Measurements from ENCODE around the gene DGKZ.

Gene DGKZ

DNA sequence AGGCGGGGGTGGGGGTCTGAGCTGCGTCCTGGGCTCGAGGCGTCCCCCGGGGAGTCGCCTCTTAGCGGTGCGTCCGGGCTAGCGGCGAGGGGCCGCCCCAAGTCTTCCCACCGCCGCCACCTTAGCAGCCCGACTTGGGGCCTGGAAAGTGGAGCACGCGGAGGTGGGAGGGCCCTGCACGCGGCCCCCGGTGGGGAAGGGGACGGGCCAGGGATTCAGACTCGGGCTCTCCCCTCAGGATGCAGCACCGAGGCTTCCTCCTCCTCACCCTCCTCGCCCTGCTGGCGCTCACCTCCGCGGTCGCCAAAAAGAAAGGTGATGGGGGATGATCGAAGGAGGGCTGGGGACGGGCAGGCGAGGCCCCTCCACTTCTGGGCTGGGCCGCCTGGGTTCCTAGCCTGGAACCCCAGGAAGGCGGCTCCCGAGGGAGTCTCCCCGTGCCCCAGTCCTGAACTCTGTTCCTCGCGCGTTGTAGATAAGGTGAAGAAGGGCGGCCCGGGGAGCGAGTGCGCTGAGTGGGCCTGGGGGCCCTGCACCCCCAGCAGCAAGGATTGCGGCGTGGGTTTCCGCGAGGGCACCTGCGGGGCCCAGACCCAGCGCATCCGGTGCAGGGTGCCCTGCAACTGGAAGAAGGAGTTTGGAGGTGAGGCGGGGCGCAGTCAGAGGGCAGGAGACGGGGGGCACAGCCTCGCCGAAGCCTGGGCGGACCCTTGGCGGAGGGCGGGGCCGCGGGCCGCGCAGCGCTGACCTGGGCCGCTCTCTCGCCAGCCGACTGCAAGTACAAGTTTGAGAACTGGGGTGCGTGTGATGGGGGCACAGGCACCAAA is 34.8 kb downstream of the DGKZ start:
- DNase-seq: peak; percentile 51 to 73

- DNase-seq: peak; percentile 55 to 79
Observed at GRCh38 chr11:46382646-46383403, 35.6 kb downstream of the DGKZ start.

- no peak for DNase-seq
Observed at GRCh38 chr11:46383404-46383758, 36.1 kb downstream of the DGKZ start.

- DNase-seq: no peak
Observed at GRCh38 chr11:46383974-46384701, 36.9 kb downstream of the DGKZ start.

- DNase-seq: no peak
Observed at GRCh38 chr11:46385169-46386004, 38.1 kb downstream of the DGKZ start.

- DNase-seq: no peak
Observed at GRCh38 chr11:46386005-46386578, 38.8 kb downstream of the DGKZ start.

- DNase-seq: no peak
Observed at GRCh38 chr11:46386674-46387073, 39.4 kb downstream of the DGKZ start.

DNA sequence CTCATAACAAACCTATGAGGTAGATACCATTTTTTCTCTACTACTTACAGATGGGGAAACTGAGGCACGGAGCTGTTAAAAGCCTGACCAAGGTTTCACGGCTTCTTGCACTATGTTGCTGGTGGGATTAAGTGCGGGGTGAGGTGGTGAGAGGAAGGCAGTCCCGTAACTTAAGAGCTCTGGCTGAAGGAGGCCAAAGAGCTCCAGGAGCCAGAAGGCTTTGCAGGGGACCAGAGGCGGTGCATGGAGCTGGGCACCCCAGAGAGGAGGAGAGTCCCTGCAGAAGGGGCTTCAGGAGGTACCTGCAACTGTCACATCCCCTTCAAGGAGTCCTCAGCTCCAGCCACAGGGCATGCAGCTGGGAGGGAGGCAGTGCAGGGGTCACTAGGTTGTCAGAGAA is 40.2 kb downstream of the DGKZ start:
- DNase-seq: no peak

DNA sequence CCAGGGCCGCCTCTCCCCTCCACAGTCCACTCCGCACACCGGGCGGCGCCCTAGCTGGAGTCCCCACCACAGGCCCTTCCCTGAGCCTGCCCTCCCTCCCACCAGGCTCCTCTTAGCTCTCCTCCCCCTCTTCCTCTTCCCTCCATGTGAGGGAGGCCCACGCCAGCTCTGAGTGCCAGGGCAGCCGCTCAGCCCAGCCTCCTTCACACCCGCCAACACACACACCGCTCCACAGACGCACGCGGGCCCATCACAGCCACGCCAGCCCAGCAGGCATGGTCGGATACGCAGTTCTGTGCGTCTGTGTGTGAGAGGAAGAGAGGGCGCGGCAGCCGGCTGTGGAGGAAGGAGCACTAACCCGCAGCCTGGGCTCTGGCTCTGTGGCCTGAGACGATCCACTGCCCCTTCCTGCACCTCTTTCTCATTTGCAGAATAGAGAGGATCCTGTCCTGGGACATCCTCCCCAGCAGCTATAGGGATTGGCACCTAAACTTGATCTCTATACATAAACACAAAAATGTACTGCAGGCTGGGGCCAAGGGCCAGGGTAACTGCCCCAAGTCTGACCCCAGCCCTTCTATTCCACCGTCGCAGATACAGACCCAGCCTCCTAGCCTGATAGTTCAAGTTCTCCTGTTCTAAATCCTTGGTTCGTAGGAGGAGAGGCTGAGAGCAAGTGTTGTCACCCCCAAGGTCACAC is 40.8 kb downstream of the DGKZ start:
- DNase-seq: no peak

GRCh38 chr11:46388619-46389449 is 41.6 kb downstream of the DGKZ start:
- no peak for DNase-seq

GRCh38 chr11:46389450-46390330 is 42.4 kb downstream of the DGKZ start:
- peak; percentile 60 to 71 for DNase-seq

DNA sequence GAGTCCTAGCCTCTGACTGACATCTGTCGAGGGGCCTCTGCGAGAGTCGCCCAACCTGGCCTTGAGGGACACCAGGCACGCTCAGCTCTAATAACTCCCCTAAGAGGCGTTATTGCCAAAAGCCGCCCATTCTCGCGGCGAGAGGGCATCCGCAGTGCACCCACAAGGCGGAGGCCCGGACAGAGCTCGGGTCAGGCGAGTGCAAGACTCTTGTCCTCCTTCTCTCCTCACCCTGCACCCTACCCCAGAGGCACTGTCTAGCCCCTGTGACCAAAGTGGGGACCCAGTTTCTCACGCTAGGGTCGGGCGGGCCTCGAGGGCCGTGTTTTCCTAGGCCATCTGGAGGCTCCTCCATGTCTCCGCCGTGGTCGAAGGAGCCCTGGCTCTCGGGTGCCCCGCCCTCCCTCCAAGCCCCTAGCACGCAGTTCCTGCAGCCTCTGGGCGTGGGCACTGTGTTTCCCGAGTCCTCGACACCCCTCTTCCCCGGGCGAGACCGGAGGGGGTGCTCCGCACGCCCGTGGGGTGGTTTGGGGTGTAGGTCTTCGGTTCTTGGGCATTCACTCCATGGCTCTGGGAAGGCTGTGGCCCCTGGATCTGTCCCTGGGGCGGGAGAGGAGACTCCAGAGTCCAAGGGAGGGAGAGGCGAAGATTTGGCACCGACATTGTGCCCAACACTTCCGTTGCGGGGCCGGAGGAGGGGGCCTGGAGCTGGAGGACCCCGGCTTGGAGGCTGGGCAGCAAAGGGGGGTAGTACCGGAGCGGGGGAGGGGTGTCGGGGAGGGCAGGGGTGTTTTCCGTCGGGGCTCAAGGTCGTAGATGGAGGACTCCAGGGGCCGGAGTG is 43.3 kb downstream of the DGKZ start:
- DNase-seq: no peak

DNA sequence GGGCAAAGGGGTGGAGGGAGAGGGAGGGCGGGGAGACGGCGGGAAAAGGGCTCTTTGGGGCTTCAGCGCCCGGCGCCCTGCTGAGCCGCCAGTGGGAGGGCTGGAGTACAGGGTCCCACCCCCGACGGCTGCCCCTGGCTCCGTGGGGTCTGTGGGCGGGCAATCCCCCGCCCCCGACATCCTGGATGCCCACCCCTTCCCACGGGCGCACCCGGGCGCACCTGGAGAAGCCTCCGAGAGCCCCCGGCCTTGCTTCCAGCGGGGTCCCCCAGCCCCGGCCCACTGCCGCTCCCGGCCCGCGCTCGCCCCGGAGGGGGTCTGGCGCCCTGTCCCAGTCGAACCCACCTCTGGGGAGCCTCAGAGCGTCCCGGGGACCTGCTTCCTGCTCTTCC is 43.9 kb downstream of the DGKZ start:
- DNase-seq: no peak

- peak; percentile 94 to 96 for DNase-seq
Observed at GRCh38 chr11:46391578-46392420, 44.5 kb downstream of the DGKZ start, which contains the start of gene CHRM4. TSS of gene CHRM4 (minus strand) at chr11:46391776. CDS start at chr11:46386557, 5,219 bp downstream.

DNA sequence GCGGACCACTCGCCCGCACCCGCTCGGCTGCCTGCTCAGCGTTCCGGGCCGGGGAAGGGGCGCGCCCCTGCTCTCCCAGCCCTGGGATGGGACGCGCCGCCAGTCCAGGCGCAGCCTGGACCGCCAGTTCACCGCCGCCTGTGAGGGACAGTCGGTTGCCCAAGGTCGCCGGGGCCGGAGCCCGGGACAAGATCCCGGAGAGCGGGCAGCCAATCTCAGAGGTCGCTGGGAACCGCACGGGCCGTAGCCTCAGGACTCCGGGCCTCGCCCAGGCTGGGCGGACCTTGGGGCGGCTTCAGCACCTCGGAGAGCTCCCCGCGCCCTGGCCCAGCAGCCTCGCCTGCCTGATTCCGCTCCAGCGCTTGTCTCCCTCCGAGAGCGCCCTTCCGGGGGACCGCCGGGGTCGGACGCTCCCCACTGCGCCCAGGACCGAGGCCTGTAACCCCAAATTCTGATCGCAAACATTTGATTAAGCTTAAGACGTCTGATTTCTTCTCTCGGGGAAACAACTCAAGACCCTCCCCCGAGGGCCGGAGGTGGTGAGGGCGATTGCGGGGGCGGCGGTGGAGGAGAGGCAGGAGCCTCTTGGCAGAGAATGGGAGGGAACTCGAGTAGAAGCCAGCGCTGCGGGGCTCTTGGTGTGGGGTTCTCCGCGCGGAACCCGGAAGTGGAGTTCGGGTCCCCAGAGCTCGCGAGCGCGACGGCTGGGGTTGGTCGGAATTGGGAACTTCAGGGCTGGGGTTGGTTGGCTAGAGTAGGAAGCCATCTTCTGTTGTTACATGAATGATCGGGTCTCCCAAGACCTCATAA is 45.4 kb downstream of the DGKZ start:
- peak; percentile 36 to 56 for DNase-seq

DNA sequence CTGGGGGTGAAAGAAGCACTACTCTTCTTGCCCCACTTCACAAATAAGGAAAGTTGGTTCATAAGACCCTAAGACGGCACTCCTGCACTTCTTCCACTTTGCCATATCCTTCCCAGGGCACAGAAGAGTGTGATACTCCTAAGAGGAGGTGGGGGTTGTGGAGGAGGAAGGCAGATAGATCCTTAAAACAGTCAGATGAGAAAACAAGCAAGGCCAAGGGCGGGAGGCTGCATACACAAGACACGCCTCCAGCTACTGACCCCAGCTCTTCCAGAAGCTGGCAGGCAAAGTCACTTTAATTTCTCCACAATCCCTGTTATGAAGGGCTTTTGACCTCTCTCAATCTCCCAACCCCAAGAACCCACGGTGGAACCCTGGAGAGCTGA is 46.0 kb downstream of the DGKZ start:
- no peak for DNase-seq

- no peak for DNase-seq
Observed at GRCh38 chr11:46393759-46394158, 46.5 kb downstream of the DGKZ start.
